ENCODE measurements around the gene UBR3.

Gene UBR3

GRCh38 chr2:169871994-169872393, 44.7 kb downstream of the UBR3 start:
- Mint-ChIP-seq H3K4me1 (no peaks in the 10 kb centered on the region), H3K27me3 (ENCODE audit: low read depth) (no peaks in the 10 kb centered on the region), H3K27ac (no peak overlapping the region), H3K9me3 (no peaks in the 10 kb centered on the region), H3K36me3 (ENCODE audit: low read depth) (peaks cover 19% of the 10 kb centered on the region), H3K4me3 (no peak overlapping the region)
- TF ChIP-seq CTCF (IDR thresholded peaks at IDR 0.05; ENCODE audit: unreplicated experiment in 3 of 3): no peak

GRCh38 chr2:169877398-169877797, 50.1 kb downstream of the UBR3 start:
- peak; percentile 40 to 48 (median 42) for TF ChIP-seq CTCF (IDR thresholded peaks at IDR 0.05; ENCODE audit: unreplicated experiment in 3 of 3)
- peaks cover 28% of the 10 kb centered on the region for H3K36me3 Mint-ChIP-seq (ENCODE audit: low read depth)
- no peaks in the 10 kb centered on the region for H3K4me1 Mint-ChIP-seq

GRCh38 chr2:169887120-169887519, 59.9 kb downstream of the UBR3 start:
- no peaks in the 10 kb centered on the region for H3K27me3 Mint-ChIP-seq (ENCODE audit: low read depth)
- no peaks in the 10 kb centered on the region for H3K4me1 Mint-ChIP-seq
- peaks cover 10% of the 10 kb centered on the region for H3K36me3 Mint-ChIP-seq (ENCODE audit: low read depth)
- H3K27ac Mint-ChIP-seq: peak overlapping the region in 1 of 3 experiments; percentile 18
- TF ChIP-seq CTCF (IDR thresholded peaks at IDR 0.05; ENCODE audit: unreplicated experiment in 3 of 3): no peak
- H3K4me3 Mint-ChIP-seq: no peak overlapping the region
- H3K9me3 Mint-ChIP-seq: no peaks in the 10 kb centered on the region

More at GRCh38 chr2:169877398-169877797, 50.1 kb downstream of the UBR3 start:
- Mint-ChIP-seq H3K9me3 (no peaks in the 10 kb centered on the region), H3K27ac (no peak overlapping the region), H3K4me3 (no peak overlapping the region), H3K27me3 (ENCODE audit: low read depth) (no peaks in the 10 kb centered on the region)

- no peaks in the 10 kb centered on the region for H3K27me3 Mint-ChIP-seq (ENCODE audit: low read depth)
- H3K9me3 Mint-ChIP-seq: no peaks in the 10 kb centered on the region
- no peak for TF ChIP-seq CTCF (IDR thresholded peaks at IDR 0.05; ENCODE audit: unreplicated experiment in 3 of 3)
- H3K4me3 Mint-ChIP-seq: no peak overlapping the region
- H3K4me1 Mint-ChIP-seq: no peaks in the 10 kb centered on the region
- H3K27ac Mint-ChIP-seq: peak overlapping the region in 1 of 3 experiments; percentile 3
- H3K36me3 Mint-ChIP-seq (ENCODE audit: low read depth): peaks cover 7% of the 10 kb centered on the region
Observed at GRCh38 chr2:169891593-169892298, 64.5 kb downstream of the UBR3 start.

- no peak for TF ChIP-seq CTCF (IDR thresholded peaks at IDR 0.05; ENCODE audit: unreplicated experiment in 3 of 3)
- H3K36me3 Mint-ChIP-seq (ENCODE audit: low read depth): peaks cover 10% of the 10 kb centered on the region
Observed at GRCh38 chr2:169892951-169893350, 65.7 kb downstream of the UBR3 start.

More at GRCh38 chr2:169892951-169893350, 65.7 kb downstream of the UBR3 start:
- no peaks in the 10 kb centered on the region for H3K27me3 Mint-ChIP-seq (ENCODE audit: low read depth)
- no peaks in the 10 kb centered on the region for H3K4me1 Mint-ChIP-seq
- H3K4me3 Mint-ChIP-seq: no peak overlapping the region
- H3K9me3 Mint-ChIP-seq: no peaks in the 10 kb centered on the region
- H3K27ac Mint-ChIP-seq: no peak overlapping the region
